LNCaP clone FGC (cell line): ENCODE measurements around the gene RARRES1.
"Not testable (repeated sequence)": the region's sequence is repeated elsewhere in the genome, so short reads cannot be mapped to it uniquely, and the experiment has no call there.

ENCODE experiments used
- DNase-seq: peaks from one replicate; pipeline ENCODE4 v3.0.0-alpha.2; 2011; ENCODE audit warnings: low read depth
- H3K4me3 ChIP-seq: 2 replicates; pipeline ENCODE4 v1.5.1; 2011; ENCODE audit warnings: mild to moderate bottlenecking, low read depth, low read length, control low read depth
- TF ChIP-seq, protein P1 (sequence below): IDR thresholded peaks from 2 replicates; pipeline ENCODE4 v1.5.1; 2012; ENCODE audit warnings: mild to moderate bottlenecking; ENCODE audit not compliant: control insufficient read depth, insufficient read depth; ENCODE audit errors: extremely low read depth

RARRES1 gene

GRCh38 chr3:158701420-158702065 lies 30.7 kb downstream of the RARRES1 start:
- no peak for DNase-seq
- H3K4me3 ChIP-seq, result no peak overlapping the region
- TF ChIP-seq, protein P1, sequence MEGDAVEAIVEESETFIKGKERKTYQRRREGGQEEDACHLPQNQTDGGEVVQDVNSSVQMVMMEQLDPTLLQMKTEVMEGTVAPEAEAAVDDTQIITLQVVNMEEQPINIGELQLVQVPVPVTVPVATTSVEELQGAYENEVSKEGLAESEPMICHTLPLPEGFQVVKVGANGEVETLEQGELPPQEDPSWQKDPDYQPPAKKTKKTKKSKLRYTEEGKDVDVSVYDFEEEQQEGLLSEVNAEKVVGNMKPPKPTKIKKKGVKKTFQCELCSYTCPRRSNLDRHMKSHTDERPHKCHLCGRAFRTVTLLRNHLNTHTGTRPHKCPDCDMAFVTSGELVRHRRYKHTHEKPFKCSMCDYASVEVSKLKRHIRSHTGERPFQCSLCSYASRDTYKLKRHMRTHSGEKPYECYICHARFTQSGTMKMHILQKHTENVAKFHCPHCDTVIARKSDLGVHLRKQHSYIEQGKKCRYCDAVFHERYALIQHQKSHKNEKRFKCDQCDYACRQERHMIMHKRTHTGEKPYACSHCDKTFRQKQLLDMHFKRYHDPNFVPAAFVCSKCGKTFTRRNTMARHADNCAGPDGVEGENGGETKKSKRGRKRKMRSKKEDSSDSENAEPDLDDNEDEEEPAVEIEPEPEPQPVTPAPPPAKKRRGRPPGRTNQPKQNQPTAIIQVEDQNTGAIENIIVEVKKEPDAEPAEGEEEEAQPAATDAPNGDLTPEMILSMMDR, result no peak

- H3K4me3 ChIP-seq, result no peak overlapping the region
- DNase-seq, result no peak
- TF ChIP-seq, protein P1, result no peak
These were observed 31.7 kb downstream of the RARRES1 start for GRCh38 chr3:158700559-158700958.

GRCh38 chr3:158696618-158697017 lies 35.6 kb downstream of the RARRES1 start:
- TF ChIP-seq, protein P1, result no peak
- DNase-seq, result peak; percentile 99
- no peak overlapping the region; the same call in 1 of the 2 replicates for H3K4me3 ChIP-seq

DNA sequence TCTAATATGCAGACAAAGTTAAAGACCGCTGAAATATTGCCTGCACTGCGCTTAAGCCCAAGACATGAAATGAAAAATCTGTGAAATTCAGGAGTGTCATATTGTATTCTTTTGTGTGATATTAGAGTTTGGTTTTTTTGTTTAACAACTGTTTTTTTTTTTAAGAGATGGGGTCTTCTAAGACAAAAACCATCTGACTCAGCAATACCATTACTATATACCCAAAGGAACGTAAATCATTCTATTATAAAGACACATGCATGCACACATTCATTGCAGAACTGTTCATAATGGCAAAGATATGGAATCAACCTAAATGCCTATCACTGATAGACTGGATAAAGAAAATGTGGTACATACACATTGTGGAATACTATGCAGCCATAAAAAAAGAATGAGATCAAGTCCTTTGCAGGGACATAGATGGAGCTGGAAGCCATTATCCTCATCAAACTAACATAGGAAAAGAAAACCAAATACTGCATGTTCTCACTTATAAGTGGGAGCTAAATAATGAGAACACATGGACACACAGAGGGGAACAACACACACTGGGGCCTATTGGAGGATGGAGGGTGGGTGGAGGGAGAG lies 38.3 kb downstream of the RARRES1 start:
- not testable (repeated sequence) for H3K4me3 ChIP-seq, DNase-seq

- no peak for DNase-seq
- no peak overlapping the region for H3K4me3 ChIP-seq
- TF ChIP-seq, protein P1, result no peak
These were observed 47.1 kb downstream of the RARRES1 start for GRCh38 chr3:158685159-158685558.

DNA sequence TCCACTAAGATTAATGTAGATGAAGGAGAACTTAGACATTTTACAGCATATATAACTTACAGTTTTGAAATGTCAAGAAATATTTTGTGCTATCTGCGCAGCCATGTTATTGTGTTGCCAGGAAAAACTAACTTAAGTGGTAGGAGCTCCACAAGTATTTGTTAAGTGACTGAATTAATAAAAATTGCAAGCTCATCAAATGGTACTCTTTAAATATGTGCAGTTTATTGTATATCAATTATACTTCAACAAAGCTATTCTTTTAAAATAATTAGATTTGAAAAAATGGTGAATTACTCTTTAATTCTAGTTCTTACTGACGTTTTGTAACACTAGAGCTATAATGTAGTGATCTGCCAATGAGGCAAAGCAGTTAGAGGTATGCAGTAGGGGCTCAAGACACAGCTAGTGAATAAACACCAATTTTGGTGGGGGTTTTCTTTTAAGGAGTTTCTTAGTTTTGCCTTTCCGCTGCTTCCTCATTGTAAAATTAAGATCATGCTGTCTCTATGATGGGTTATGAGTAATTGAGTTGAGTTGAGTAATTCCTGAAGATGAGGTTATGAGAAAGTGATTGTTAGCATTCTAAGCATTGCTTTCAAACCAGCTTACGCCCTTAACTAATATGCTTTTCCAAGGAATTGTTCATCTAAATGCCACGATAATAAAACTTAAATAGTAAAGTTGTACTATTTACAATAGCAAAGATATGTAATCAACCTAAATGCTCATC lies 48.9 kb downstream of the RARRES1 start:
- TF ChIP-seq, protein P1, result no peak
- no peak overlapping the region for H3K4me3 ChIP-seq
- no peak for DNase-seq

- TF ChIP-seq, protein P1, result no peak
- DNase-seq, result peak; percentile 94
These were observed 51.4 kb downstream of the RARRES1 start for GRCh38 chr3:158680861-158681260.

More at GRCh38 chr3:158680861-158681260, 51.4 kb downstream of the RARRES1 start:
- no peak overlapping the region for H3K4me3 ChIP-seq
